Right atrium auricular region (tissue), 2 donors: ENCODE results near the gene BNC2. TPM values are rescaled to one million over a fixed set of nuclear protein-coding genes. Genes with fewer than 3 reads are reported as not detected.

Source experiments
- DNase-seq: peaks from one replicate; pipeline ENCODE4 v3.0.0-alpha.2; 2019; ENCODE audit warnings: low spot score
- H3K27ac ChIP-seq, 2 donors: fragments of 200-600 bp; sonication (generic); 1 replicate in 1 of 2; 2 replicates in 1 of 2; pipeline ENCODE4 v1.5.1; 2016 to 2019
- H3K27me3 ChIP-seq, 2 donors: fragments of 200-600 bp; sonication (generic); one replicate each; pipeline versions ENCODE4 v1.5.1 to v1.6.0; 2017 to 2019
- H3K36me3 ChIP-seq: fragments of 200-600 bp; sonication (generic); one replicate; pipeline ENCODE4 v1.5.1; 2016
- H3K4me1 ChIP-seq, 2 donors: fragments of 200-600 bp; sonication (generic); one replicate each; pipeline versions ENCODE4 v1.5.1 to v1.6.0; 2017 to 2019
- H3K4me3 ChIP-seq, 2 donors: fragments of 200-600 bp; sonication (generic); 1 replicate in 1 of 2; 2 replicates in 1 of 2; pipeline ENCODE4 v1.5.1; 2017 to 2019; ENCODE audit warnings: mild to moderate bottlenecking in 1 of 2, moderate library complexity in 1 of 2
- H3K9me3 ChIP-seq, 2 donors: fragments of 200-600 bp; sonication (generic); one replicate each; pipeline ENCODE4 v1.5.1; 2019
- total RNA-seq, 2 donors: library from RNA; depleted of rRNA; stranded (reverse); fragments of >200 nt; gene quantifications; one replicate each; pipeline ENCODE4 v1.1.0, GENCODE V29; 2016
- TF ChIP-seq, protein P1 (sequence below), 2 donors: fragments of 200-600 bp; sonication (generic); IDR thresholded peaks; one replicate each; pipeline ENCODE4 v1.5.1; 2019; ENCODE audit warnings: antibody characterized with exemption in 2 of 2

The BNC2 gene
- total RNA-seq, 2 donors from 2014 or later: 68.3 to 77.6 TPM

GRCh38 chr9:16682273-16682672, 188.2 kb downstream of the BNC2 start:
- H3K9me3 ChIP-seq: no peaks in the 10 kb centered on the region
- H3K4me1 ChIP-seq: no peaks in the 10 kb centered on the region
- H3K27me3 ChIP-seq: no peaks in the 10 kb centered on the region
- DNase-seq: no peak
- H3K36me3 ChIP-seq: no peaks in the 10 kb centered on the region
- TF ChIP-seq, protein P1, sequence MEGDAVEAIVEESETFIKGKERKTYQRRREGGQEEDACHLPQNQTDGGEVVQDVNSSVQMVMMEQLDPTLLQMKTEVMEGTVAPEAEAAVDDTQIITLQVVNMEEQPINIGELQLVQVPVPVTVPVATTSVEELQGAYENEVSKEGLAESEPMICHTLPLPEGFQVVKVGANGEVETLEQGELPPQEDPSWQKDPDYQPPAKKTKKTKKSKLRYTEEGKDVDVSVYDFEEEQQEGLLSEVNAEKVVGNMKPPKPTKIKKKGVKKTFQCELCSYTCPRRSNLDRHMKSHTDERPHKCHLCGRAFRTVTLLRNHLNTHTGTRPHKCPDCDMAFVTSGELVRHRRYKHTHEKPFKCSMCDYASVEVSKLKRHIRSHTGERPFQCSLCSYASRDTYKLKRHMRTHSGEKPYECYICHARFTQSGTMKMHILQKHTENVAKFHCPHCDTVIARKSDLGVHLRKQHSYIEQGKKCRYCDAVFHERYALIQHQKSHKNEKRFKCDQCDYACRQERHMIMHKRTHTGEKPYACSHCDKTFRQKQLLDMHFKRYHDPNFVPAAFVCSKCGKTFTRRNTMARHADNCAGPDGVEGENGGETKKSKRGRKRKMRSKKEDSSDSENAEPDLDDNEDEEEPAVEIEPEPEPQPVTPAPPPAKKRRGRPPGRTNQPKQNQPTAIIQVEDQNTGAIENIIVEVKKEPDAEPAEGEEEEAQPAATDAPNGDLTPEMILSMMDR (IDR thresholded peaks at IDR 0.05): no peak
- H3K27ac ChIP-seq: no peak overlapping the region
- no peak overlapping the region for H3K4me3 ChIP-seq

GRCh38 chr9:16681652-16681987, 188.8 kb downstream of the BNC2 start:
- TF ChIP-seq, protein P1 (IDR thresholded peaks at IDR 0.05): no peak
- Histone ChIP-seq H3K9me3 (no peaks in the 10 kb centered on the region), H3K36me3 (no peaks in the 10 kb centered on the region), H3K4me3 (no peak overlapping the region), H3K4me1 (no peaks in the 10 kb centered on the region), H3K27me3 (no peaks in the 10 kb centered on the region), H3K27ac (no peak overlapping the region)
- DNase-seq: no peak

DNA sequence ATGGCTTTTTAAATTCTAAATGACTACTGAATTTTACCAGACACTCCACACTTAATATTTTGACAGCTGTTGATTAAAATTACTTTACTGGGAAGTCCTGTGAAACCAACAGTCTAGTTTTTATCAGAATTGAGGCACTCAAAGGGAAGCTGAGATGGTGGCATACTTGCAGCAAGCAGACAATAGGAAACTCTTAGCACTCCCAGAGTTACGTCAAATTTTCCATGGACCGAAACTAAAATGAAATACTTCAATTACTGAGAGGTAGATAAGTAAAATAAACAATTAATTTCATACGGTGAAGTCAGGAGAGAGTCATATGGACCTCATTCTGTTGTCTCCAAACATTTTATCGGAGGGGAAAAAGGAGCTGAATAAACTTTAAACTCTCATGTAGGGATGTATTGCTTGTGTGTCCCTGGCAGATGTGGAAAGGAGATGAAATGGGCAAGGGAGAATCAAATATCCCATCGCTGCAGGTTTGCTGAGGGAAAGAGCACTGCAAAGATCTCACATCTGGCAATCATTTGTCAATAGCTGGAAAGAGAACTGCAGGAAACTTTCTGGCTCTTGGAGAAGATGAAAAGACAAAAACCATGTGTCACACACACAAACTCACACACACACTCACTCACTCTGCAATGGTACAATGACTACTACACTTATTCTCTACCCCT, 189.4 kb downstream of the BNC2 start:
- no peaks in the 10 kb centered on the region for H3K4me1 ChIP-seq

DNA sequence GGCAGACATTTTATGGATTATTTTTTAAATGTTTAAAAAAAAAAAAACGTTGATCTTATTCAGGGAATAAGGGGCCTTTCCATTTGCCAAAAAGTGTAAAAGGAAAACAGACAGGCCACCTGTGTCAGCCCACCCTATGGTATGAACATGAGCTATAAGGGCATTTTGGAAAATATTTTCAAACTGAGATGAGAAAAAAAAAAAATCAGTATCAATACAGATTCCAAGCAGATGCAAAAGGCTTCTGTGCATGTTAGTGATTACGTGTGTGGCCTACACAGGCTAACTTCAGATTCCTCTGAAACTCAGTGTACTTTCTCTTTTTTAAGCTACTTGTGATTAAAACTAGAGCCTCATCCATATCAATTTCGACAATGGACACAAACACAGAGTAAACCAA, 189.9 kb downstream of the BNC2 start:
- DNase-seq: no peak
- H3K27ac ChIP-seq: no peak overlapping the region
- TF ChIP-seq, protein P1 (IDR thresholded peaks at IDR 0.05): no peak
- H3K27me3 ChIP-seq: no peaks in the 10 kb centered on the region
- H3K9me3 ChIP-seq: no peaks in the 10 kb centered on the region
- H3K36me3 ChIP-seq: no peaks in the 10 kb centered on the region
- H3K4me1 ChIP-seq: no peaks in the 10 kb centered on the region
- no peak overlapping the region for H3K4me3 ChIP-seq

More for the DNA sequence above, 189.4 kb downstream of the BNC2 start:
- no peak overlapping the region for H3K27ac ChIP-seq
- TF ChIP-seq, protein P1 (IDR thresholded peaks at IDR 0.05): no peak
- H3K36me3 ChIP-seq: no peaks in the 10 kb centered on the region
- H3K4me3 ChIP-seq: no peak overlapping the region
- no peaks in the 10 kb centered on the region for H3K9me3 ChIP-seq
- no peak for DNase-seq
- no peaks in the 10 kb centered on the region for H3K27me3 ChIP-seq

- Histone ChIP-seq H3K27ac (no peak overlapping the region), H3K9me3 (no peaks in the 10 kb centered on the region)
- TF ChIP-seq, protein P1 (IDR thresholded peaks at IDR 0.05): no peak
Measured at GRCh38 chr9:16679327-16679821, 191.1 kb downstream of the BNC2 start.

GRCh38 chr9:16676519-16676918, 194.0 kb downstream of the BNC2 start:
- H3K9me3 ChIP-seq: no peaks in the 10 kb centered on the region
- H3K4me1 ChIP-seq: no peaks in the 10 kb centered on the region
- H3K27me3 ChIP-seq: no peaks in the 10 kb centered on the region
- H3K27ac ChIP-seq: no peak overlapping the region
- H3K36me3 ChIP-seq: no peaks in the 10 kb centered on the region
- DNase-seq: no peak
- TF ChIP-seq, protein P1 (IDR thresholded peaks at IDR 0.05): no peak
- no peak overlapping the region for H3K4me3 ChIP-seq

More at GRCh38 chr9:16679327-16679821, 191.1 kb downstream of the BNC2 start:
- DNase-seq: no peak
- Histone ChIP-seq H3K4me3 (no peak overlapping the region), H3K4me1 (no peaks in the 10 kb centered on the region), H3K27me3 (no peaks in the 10 kb centered on the region), H3K36me3 (no peaks in the 10 kb centered on the region)
